ENCODE data around the gene DLG2. TPM values are rescaled to one million over a fixed set of nuclear protein-coding genes. Genes with fewer than 3 reads are reported as not detected.

The DLG2 gene
- total RNA-seq, 1 donor from 2014 or later, result 0.51 TPM

DNA sequence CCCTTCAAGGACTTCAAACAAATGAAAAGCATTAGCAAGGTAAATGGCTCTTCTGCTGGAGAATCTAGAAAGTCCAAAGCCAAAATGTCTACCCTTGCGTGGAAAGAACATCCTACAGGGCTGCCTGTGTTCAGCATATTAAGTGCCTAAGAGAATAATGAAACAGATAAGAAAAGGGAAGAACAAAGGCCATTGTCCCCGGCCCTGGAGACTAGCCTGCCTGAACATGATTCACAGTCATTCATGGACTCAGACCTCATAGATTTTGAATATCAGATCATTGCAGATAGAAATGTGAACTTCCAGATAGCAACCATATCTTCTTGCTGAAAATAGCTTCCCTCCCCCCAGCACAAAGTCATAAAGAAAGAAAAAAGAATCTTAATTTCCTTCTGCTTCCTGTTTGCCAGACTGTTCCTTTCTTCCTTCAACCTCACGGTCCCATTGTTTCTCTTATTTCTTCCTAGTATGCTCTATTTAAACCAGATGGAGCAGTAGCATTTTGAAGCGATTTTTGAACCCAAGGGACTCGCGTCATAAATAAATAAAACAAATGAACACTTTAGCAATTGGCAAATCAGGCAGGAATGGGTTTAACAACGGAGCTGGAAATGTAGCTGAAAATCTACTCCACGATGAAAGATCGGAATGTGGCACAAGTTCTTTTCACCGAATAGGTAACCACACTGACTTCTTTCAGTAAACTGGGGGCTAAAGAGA lies 1932.8 kb downstream of the DLG2 start:
- no peak for DNase-seq (ENCODE audit: low read depth in 2 of 2)

- peak in 1 of 2 donors; percentile 12 for DNase-seq (ENCODE audit: low read depth in 2 of 2)
These were observed 1933.7 kb downstream of the DLG2 start for GRCh38 chr11:83693306-83693992.

- no peak for DNase-seq (ENCODE audit: low read depth in 2 of 2)
These were observed 1934.5 kb downstream of the DLG2 start for GRCh38 chr11:83692675-83693074.

DNA sequence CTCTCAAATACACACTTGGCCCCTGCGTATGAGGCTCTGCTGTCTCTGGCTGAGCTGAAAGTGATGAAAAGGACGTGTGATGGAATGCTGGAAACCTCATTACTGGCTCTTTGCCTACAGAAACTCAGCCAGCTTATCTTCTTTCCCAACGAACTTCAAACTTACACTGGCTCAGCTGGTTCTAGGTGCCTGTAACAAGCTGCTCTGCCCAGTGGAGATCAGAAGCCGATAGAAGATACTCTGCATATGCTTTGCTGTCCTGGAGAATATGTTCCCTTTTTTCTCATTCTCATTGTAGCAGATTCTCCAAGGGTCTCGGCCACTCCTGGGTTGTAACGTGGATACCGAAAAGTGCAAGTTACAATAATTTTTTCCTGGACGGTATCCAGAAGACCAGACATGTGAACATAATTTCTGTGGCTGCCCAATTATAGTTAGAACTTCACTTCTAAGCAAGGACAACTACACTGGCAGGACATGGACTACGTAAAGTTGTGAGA lies 1935.6 kb downstream of the DLG2 start:
- DNase-seq (ENCODE audit: low read depth in 2 of 2), result peak in 1 of 2 donors; percentile 15

GRCh38 chr11:83689144-83689780 lies 1937.9 kb downstream of the DLG2 start:
- no peak for DNase-seq (ENCODE audit: low read depth in 2 of 2)

- no peak for DNase-seq (ENCODE audit: low read depth in 2 of 2)
These were observed 1939.4 kb downstream of the DLG2 start for GRCh38 chr11:83687787-83688186.

DNA sequence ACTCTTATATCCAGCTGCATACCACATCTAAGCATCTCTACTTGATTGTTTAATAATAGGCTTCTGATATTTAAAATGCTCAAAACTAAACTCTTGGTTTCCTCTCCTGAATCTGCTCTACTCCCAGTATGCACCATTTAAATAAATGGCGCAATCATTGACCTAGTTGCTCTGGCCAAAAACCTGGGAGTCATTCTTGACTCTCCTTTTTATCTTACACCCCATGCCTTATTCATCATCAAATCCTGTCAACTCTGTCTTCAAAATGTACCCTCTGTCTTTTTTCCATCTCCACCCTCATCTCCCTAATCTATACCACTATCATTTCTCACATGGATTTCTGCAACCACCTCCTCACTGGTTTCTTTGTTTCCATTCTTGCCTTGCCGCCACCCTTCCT lies 1941.4 kb downstream of the DLG2 start:
- no peak for DNase-seq (ENCODE audit: low read depth in 2 of 2)

DNA sequence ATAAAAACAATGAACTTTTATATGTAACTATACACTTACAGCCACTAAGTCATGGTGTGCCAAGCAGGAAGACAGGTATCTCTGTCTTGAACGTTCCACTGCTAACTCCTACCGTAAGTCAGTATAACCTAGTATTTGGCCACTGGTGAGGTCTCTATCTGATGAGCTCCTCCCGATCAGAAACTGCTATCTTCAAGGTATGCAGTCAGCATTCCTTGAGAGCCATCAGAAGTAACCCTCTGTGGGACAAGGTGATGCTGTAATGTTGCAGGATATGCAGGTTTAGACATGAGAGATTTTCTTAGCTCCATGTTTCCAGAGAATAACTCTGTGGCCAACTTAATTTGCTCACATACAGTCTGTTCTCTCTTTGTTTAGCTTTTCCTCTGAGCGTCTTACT lies 1943.1 kb downstream of the DLG2 start:
- DNase-seq (ENCODE audit: low read depth in 2 of 2), result no peak

- no peak for DNase-seq (ENCODE audit: low read depth in 2 of 2)
These were observed 1944.6 kb downstream of the DLG2 start for GRCh38 chr11:83682611-83682973.

GRCh38 chr11:83681906-83682610 lies 1945.1 kb downstream of the DLG2 start:
- DNase-seq (ENCODE audit: low read depth in 2 of 2), result no peak

- DNase-seq (ENCODE audit: low read depth in 2 of 2), result no peak
These were observed 1945.9 kb downstream of the DLG2 start for GRCh38 chr11:83681031-83681781.

- DNase-seq (ENCODE audit: low read depth in 2 of 2), result no peak
These were observed 1946.8 kb downstream of the DLG2 start for GRCh38 chr11:83680321-83680720.

- no peak for DNase-seq (ENCODE audit: low read depth in 2 of 2)
These were observed 1948.1 kb downstream of the DLG2 start for GRCh38 chr11:83678831-83679584.

- DNase-seq (ENCODE audit: low read depth in 2 of 2), result no peak
These were observed 1949.4 kb downstream of the DLG2 start for GRCh38 chr11:83677730-83678129.

GRCh38 chr11:83676056-83676601 lies 1951.0 kb downstream of the DLG2 start:
- DNase-seq (ENCODE audit: low read depth in 2 of 2), result no peak

- no peak for DNase-seq (ENCODE audit: low read depth in 2 of 2)
These were observed 1952.8 kb downstream of the DLG2 start for GRCh38 chr11:83674102-83674896.

DNA sequence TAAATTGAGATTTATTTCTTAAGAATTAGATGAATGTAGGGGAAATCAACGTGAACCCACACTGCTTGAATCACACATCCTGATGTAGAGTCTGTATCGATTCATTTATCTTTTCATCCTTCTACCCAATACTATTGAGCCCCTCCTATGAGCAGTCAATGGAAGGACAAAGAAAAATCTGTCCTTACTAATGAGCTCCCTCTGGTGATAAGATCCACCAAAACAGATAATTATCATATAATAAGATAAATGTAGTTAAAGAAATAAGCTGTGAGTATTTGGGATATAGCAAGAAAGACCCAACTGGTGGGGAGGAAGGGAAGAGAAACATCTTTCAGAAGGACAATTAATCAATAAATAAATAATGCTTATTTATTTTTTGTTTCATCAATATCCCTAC lies 1955.9 kb downstream of the DLG2 start:
- no peak for DNase-seq (ENCODE audit: low read depth in 2 of 2)

GRCh38 chr11:83666149-83666548 lies 1961.0 kb downstream of the DLG2 start:
- DNase-seq (ENCODE audit: low read depth in 2 of 2), result no peak

- DNase-seq (ENCODE audit: low read depth in 2 of 2), result no peak
These were observed 1963.2 kb downstream of the DLG2 start for GRCh38 chr11:83663988-83664387.

Data from dermis microvascular lymphatic vessel endothelial cell (primary cell).